Fibroblast of villous mesenchyme (primary cell): ENCODE results near the gene ZBTB43. TPM values are rescaled to one million over a fixed set of nuclear protein-coding genes. Genes with fewer than 3 reads are reported as not detected.

ENCODE experiments used
- DNase-seq: peaks from one replicate; pipeline ENCODE4 v3.0.0-alpha.2; 2010; ENCODE audit warnings: low read depth
- H3K4me3 ChIP-seq: 2 replicates; pipeline ENCODE4 v1.5.1; 2011; ENCODE audit warnings: low read depth, mild to moderate bottlenecking, low read length
- total RNA-seq: library from RNA; depleted of rRNA; stranded (reverse); fragments of >200 nt; gene quantifications from 2 replicates; pipeline ENCODE4 v1.2.3, GENCODE V29; 2012
- TF ChIP-seq, protein P1 (sequence below): IDR thresholded peaks from 2 replicates; pipeline ENCODE4 v1.5.1; 2012; ENCODE audit warnings: low read depth, mild to moderate bottlenecking, low read length; ENCODE audit not compliant: insufficient read depth

Gene ZBTB43
- total RNA-seq, 1 donor: 13.0 TPM

DNA sequence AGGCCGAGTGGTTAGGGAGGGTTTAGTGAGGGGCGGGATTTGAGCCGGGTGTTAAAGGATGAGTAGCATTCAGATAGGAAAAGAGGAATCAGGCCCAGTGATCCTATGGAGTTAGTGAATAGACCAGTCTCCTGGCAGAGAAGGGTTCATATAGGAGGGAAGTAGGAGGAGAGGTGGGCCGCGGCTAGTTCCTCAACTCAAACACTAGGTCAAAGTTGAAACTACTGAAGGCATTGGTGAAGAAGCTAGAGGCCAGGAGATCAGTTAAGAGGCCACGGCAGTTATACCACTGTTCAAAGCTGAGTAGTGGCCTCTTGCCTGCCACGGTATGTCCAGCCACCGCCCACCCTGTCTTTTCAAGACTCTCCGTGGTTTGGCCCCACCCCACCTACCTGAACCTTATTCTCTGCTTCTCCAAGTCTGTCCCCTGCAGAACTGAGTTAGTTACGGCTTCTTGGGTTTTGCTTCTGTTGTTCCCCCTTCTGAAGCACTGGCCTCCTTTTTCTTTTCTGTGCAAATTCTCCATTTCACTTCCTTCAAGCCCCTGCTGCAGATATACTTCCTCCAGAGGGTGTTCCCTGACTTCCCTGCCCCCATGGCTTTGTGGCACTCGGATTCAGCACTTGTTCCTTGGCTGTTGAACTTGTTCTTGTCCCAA, 57.4 kb downstream of the ZBTB43 start:
- DNase-seq: peak; percentile 6
- TF ChIP-seq, protein P1, sequence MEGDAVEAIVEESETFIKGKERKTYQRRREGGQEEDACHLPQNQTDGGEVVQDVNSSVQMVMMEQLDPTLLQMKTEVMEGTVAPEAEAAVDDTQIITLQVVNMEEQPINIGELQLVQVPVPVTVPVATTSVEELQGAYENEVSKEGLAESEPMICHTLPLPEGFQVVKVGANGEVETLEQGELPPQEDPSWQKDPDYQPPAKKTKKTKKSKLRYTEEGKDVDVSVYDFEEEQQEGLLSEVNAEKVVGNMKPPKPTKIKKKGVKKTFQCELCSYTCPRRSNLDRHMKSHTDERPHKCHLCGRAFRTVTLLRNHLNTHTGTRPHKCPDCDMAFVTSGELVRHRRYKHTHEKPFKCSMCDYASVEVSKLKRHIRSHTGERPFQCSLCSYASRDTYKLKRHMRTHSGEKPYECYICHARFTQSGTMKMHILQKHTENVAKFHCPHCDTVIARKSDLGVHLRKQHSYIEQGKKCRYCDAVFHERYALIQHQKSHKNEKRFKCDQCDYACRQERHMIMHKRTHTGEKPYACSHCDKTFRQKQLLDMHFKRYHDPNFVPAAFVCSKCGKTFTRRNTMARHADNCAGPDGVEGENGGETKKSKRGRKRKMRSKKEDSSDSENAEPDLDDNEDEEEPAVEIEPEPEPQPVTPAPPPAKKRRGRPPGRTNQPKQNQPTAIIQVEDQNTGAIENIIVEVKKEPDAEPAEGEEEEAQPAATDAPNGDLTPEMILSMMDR: no peak
- H3K4me3 ChIP-seq: peak overlapping the region; percentile 81

DNA sequence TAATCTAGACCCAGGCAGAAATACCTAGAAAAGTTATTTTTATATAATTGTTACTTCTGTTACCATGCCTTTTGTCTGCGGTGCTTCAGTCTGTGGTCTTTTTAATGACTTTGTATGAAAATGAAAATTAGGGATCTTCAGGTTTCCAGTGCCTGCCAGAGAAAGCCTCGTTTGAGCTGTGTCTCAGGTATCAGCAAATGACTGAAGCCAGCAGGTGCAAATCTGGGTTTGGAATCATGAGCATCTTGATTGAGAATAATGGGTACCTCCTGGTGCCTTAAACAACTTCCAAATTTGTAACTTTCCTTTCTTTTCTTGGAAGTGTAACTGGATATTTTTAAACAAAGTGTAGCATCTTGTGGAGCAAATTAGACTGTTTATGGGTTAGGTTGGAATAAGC, 59.9 kb downstream of the ZBTB43 start:
- TF ChIP-seq, protein P1: no peak
- DNase-seq: no peak
- H3K4me3 ChIP-seq: no peak overlapping the region

DNA sequence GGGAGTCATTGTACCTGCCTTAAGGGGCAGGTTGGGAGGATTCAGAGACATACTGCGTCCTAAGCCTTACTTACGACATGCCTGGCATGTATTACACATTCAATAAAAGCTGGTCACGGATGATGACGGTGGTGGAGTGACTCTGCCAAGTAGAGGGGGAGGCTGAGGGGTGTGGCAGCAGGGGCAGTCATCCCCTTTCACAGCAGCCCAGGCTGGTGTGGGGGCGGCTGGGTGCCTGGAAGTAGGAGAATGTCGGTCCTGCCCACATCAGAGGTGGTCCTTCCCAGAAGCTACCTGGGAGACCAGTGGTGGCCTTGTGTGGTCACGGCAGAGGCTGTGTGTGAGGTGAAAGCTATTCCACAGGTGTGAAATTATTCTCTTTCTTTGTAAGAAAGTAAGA, 64.5 kb downstream of the ZBTB43 start:
- TF ChIP-seq, protein P1: no peak
- DNase-seq: no peak

DNA sequence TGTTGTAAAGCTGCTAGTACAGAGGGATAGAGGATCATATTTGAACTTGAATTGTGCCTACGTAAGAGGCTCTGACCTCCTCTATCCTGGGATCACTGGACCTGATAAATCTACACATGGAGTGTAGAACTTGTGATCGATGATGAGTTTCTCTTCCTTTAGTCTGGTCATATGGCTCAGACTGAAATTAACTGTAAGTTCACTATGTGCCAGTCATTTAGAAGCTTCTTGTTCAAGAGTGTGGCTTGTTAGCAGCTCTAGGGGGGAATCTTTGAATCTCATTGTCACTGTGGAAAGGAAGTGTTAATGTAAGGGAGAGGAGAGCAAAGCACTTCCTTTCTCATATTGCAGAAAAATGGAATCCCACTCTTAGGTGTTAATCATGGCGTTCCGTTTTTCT, 67.7 kb downstream of the ZBTB43 start:
- TF ChIP-seq, protein P1: no peak
- DNase-seq: no peak

More for the DNA sequence above, 64.5 kb downstream of the ZBTB43 start:
- H3K4me3 ChIP-seq: no peak overlapping the region

DNA sequence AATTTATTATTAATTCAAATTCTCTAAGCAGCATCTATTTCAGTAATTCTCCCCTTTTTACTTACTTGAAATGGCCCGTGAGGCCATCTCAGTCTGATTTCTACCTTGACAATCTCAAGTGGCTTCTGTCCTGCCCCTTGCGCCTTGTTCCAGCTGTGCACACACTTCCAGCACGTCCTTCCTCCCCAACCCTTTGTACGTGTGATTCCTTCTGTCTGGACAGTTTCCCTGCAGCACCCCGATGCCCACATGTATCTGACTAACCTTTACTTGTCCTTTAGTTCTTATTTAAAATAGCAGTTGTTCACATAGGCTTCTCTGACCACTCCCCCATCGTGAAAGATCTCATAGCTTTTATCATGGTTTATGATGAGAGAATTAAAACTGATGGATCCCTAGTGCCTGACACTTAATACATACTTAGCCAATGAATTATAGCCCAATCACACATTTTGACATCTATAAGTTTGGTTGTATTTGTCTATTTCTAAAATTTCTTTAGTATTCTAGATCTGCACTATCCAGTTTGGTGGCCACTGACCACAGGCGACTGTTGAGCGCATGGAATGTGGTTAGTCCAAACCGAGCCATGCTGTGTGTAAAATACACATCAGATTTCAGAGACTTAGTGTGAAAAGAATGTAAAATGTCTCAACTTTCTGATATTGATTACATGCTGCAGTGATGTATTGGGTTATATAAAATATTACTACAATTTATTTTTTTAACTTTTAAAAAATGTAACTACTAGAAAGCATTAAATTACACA, 69.9 kb downstream of the ZBTB43 start:
- DNase-seq: no peak
- TF ChIP-seq, protein P1: no peak
- H3K4me3 ChIP-seq: no peak overlapping the region

More for the DNA sequence above, 67.7 kb downstream of the ZBTB43 start:
- no peak overlapping the region for H3K4me3 ChIP-seq

DNA sequence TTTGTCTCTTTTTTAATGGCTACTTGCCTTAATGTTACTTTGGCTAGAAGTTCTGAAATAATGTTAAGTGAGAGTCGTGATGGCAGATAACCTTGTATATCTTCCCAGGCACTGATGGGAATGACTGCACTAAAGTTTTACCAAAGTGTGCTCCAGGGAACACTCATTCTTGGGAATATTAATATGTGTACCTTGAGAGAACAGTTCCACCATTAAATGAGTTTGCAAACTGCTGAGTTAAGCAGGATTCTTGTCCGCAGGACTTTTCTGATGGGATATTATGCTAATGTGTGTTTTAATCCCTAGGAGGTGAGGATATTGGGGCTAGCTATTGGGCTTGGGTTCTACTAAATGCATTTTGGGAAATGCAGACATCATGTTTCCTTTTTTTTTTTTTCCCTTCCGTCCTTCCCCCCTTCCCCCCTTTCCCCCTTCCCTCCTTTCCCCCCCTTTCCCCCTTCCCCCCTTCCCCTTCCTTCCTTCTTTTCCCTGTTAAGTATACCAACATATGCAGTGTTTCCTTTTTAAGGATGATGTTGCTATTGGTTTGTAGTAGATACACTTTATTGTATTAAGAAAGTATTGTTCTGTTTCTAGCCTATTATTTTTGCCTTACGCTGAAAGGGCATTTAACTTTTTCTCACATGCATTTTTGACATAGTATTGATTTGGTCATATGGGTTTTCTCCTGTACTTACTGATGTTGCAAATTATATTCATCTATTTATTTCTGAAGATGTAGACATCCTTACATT, 71.1 kb downstream of the ZBTB43 start:
- no peak overlapping the region for H3K4me3 ChIP-seq
- no peak for DNase-seq
- TF ChIP-seq, protein P1: no peak
